Astrocyte of the cerebellum (primary cell): ENCODE data around the gene ATP8B2.
"Not testable (repeated sequence)": the region's sequence is repeated elsewhere in the genome, so short reads cannot be mapped to it uniquely, and the experiment has no call there.

Experiments used
- DNase-seq: peaks from one replicate; pipeline ENCODE4 v3.0.0-alpha.2; 2011; ENCODE audit warnings: low read depth
- H3K4me3 ChIP-seq: 2 replicates; pipeline ENCODE4 v1.5.1; 2011; ENCODE audit warnings: mild to moderate bottlenecking, low read depth, low read length, moderate library complexity
- CTCF ChIP-seq: IDR thresholded peaks from 2 replicates; pipeline ENCODE4 v1.5.1; 2012; ENCODE audit warnings: low read length, low read depth, moderate library complexity, mild to moderate bottlenecking; ENCODE audit errors: missing control alignments
- in situ Hi-C: cut with HindIII; loops from 2 replicates; pipeline ENCODE4 v1.10.0; 2017; ENCODE audit warnings: low sequenced_read_pairs

ATP8B2 gene

GRCh38 chr1:154329551-154330131, 4.3 kb downstream of the ATP8B2 start:
- no peak for TF ChIP-seq CTCF
- no peak for DNase-seq
- no peak overlapping the region for H3K4me3 ChIP-seq
- in situ Hi-C loops: no loop called here

- in situ Hi-C loops: no loop called here
- no peak for TF ChIP-seq CTCF
- no peak for DNase-seq
- no peak overlapping the region for H3K4me3 ChIP-seq
These were observed 5.3 kb downstream of the ATP8B2 start for GRCh38 chr1:154330669-154331068.

- no peak for DNase-seq
- no peak for TF ChIP-seq CTCF
- in situ Hi-C loops: no loop called here
- no peak overlapping the region for H3K4me3 ChIP-seq
These were observed 9.0 kb downstream of the ATP8B2 start for GRCh38 chr1:154334079-154335024.

- DNase-seq: peak; percentile 74
- no peak overlapping the region for H3K4me3 ChIP-seq
- TF ChIP-seq CTCF: peak; percentile 91
- in situ Hi-C loops: no loop called here
These were observed 9.8 kb downstream of the ATP8B2 start for GRCh38 chr1:154335025-154335714.

- DNase-seq: no peak
- in situ Hi-C loops: no loop called here
- H3K4me3 ChIP-seq: no peak overlapping the region
- no peak for TF ChIP-seq CTCF
These were observed 12.0 kb downstream of the ATP8B2 start for GRCh38 chr1:154337253-154337894.

- no peak for DNase-seq
- H3K4me3 ChIP-seq: no peak overlapping the region
- no peak for TF ChIP-seq CTCF
- in situ Hi-C loops: no loop called here
These were observed 13.6 kb downstream of the ATP8B2 start for GRCh38 chr1:154338875-154339274.

- H3K4me3 ChIP-seq, in situ Hi-C loops, DNase-seq: not testable (repeated sequence)
These were observed 16.0 kb downstream of the ATP8B2 start for GRCh38 chr1:154341366-154341765.
